Mucosa of stomach (tissue), 1 donor: ENCODE measurements around the gene PALM3.
A peak's percentile ranks its signal among the peaks of the same experiment; 100 is the strongest.

Experiments
- H3K27me3 ChIP-seq: one replicate; pipeline ENCODE4 v1.7.0; 2013; ENCODE audit warnings: mild to moderate bottlenecking, low read length; ENCODE audit not compliant: control insufficient read depth, insufficient read depth
- H3K36me3 ChIP-seq: one replicate; pipeline ENCODE4 v1.7.0; 2013; ENCODE audit warnings: low read length; ENCODE audit not compliant: control insufficient read depth, insufficient read depth
- H3K4me1 ChIP-seq: one replicate; pipeline ENCODE4 v1.7.0; 2013; ENCODE audit warnings: mild to moderate bottlenecking, low read length; ENCODE audit not compliant: control insufficient read depth, insufficient read depth
- H3K4me3 ChIP-seq: one replicate; pipeline ENCODE4 v1.7.0; 2013; ENCODE audit warnings: low read length
- H3K9ac ChIP-seq: one replicate; pipeline ENCODE4 v1.7.0; 2013; ENCODE audit warnings: mild to moderate bottlenecking, low read length, moderate library complexity
- H3K9me3 ChIP-seq: one replicate; pipeline ENCODE4 v1.7.0; 2013; ENCODE audit warnings: mild to moderate bottlenecking, low read length, moderate library complexity; ENCODE audit not compliant: control insufficient read depth
- donor health status: Pancreatic carcinoma.

The PALM3 gene

DNA sequence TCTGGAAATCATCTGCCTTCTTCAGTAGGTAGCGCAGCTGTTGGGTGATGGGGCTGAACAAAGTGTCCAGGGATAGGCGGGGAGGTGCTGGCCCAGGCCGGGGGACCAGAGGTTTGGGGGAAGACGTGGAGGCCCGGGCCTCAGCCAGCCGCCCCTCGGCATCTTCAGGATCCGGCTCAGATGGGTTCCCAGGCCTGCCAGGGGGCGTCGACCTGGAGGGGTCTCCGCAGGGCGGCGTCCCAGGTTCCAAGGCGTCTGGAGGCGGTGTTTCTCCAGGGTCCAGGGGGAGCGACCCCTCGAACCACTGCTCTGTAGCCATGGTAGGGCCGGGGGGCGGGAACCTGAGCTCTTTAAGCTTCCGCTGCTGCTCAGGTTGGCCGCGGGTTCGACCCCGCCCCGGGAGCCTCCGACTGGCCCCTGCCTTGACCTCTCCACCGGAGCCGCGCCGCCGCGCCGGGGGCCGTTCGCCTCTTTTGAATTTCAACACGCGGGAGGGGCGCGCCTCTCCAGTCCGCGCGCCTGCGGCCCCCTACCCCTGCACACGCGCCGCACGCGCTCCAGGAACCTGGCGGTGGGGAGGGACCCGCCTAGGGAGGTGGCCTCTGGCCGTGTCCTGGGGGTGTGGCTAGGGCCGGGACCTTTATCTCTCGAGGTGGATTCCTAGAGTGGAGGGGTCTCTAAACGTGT lies 23.6 kb upstream of the PALM3 start, which contains the start of gene C19orf67:
C19orf67 (minus strand) TSS at position 475 of the 687 bp plus-strand sequence; CDS start at position 319, 156 bp downstream.
- Histone ChIP-seq H3K9ac (peak within 1 kb of the TSS; percentile 34), H3K4me3 (no peak within 1 kb of the TSS), H3K27me3 (no peaks in the 10 kb centered on the region), H3K36me3 (no peaks in the 10 kb centered on the region), H3K9me3 (no peaks in the 10 kb centered on the region), H3K4me1 (peaks cover 38% of the 10 kb centered on the region)

DNA sequence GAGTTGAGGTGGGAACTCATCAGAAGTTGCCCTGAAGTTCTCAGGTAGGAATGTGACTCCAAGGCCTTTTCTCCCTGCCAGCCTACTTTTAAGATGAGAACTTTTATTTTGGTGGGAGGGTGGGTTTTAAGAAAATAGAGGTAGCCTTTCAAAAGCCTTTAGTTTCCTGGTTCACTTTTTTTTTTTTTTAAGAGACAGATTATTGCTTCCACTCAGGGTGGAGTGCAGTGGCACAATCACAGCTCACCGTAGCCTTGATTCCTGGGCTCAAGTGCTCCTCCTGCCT lies 20.7 kb upstream of the PALM3 start:
- no peaks in the 10 kb centered on the region for H3K36me3 ChIP-seq
- H3K27me3 ChIP-seq = no peaks in the 10 kb centered on the region
- peaks cover 38% of the 10 kb centered on the region for H3K4me1 ChIP-seq
- peak overlapping the region; percentile 67 for H3K4me3 ChIP-seq
- peak overlapping the region; percentile 96 for H3K9ac ChIP-seq
- no peaks in the 10 kb centered on the region for H3K9me3 ChIP-seq

DNA sequence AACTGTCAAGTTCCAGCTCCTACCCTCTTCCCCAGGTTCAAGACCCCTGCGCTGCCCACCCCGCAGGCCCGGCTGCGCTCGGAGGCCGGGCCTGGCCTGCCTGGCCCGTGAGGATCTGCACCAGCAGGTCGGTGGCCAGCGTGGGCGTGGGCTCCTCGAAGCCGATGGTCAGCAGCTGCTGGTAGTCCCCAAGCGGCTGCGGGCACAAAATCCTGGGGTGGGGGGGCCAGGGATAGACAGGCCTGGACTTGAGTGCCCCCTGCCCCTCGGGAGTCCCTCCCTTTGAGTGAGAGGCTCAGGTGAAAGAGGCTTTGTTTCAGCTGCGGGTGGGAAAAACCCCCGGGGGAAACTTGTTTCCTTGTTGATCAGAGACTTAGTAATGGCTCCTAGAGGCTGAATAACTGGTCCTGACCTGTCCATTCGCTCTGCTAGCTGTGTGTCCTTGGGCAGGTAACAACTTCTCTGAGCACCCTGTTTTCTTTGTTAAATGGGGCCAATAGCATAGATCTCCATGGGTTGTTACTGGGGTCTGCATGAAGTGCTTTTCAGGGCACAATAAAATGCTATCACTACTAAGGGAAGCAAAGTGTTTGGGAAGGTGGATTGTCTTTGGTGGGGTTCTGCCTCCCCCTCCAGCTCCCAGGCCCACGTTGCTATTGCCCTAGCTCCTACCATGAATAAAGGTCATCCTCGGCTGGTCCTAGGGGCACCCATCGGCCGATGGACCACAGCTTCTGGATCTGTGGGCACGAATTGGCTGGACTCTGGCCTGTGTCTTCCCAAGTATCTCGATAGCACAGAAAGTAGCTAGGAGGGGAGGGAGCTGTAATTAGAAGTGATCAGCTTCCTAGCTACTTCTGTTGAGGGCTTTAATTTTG lies 20.2 kb upstream of the PALM3 start:
- peak overlapping the region; percentile 96 for H3K9ac ChIP-seq
- no peaks in the 10 kb centered on the region for H3K27me3 ChIP-seq
- H3K9me3 ChIP-seq = no peaks in the 10 kb centered on the region
- no peaks in the 10 kb centered on the region for H3K36me3 ChIP-seq
- H3K4me3 ChIP-seq = peak overlapping the region; percentile 67
- H3K4me1 ChIP-seq = peaks cover 38% of the 10 kb centered on the region

DNA sequence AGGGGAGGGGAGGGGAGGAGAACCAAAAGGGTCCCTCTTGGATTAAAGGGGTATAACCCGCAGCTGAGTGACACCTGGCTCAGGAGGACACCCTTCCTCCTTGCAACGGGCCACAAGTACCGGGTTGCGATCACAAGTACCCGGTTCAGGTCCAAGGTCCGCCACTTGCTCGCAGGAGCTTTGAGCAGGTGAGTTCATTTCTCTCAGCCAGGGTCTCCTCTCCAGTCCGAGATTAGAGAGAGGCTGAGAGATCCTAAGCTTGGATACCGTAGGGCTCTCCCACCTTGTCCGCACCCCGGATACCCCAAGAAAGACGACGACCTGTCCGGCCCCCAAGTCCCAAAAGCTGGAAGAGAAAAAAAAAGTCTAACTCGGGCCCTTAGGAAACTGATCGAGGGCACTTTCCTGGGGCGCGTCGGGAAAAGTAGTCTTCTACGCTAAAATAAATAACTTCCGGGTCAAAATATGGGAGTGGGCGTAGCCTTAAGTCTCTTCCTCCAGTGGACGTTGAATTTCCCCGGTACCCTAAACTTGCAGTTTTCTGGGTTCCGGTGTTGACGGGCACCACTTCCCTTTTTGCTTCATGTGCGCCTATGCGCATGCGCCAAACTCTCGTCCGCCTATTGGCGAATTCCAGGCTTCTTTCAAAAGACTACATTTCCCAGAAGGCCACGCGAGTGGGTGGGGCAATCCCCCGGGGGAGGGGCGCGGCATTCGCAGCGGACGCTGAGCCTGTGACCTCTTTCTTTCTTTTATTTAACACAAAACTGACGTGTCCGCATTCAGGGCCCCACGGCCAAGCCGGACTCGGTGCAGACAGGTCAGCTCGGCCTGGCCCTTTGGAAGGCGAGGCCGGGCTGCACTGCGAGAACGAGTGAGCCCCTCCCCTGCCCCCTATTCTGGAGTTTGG lies 19.3 kb upstream of the PALM3 start:
- Histone ChIP-seq H3K4me3 (peak overlapping the region; percentile 67), H3K9me3 (no peaks in the 10 kb centered on the region), H3K9ac (peak overlapping the region; percentile 96), H3K36me3 (no peaks in the 10 kb centered on the region), H3K4me1 (peaks cover 38% of the 10 kb centered on the region), H3K27me3 (no peaks in the 10 kb centered on the region)

DNA sequence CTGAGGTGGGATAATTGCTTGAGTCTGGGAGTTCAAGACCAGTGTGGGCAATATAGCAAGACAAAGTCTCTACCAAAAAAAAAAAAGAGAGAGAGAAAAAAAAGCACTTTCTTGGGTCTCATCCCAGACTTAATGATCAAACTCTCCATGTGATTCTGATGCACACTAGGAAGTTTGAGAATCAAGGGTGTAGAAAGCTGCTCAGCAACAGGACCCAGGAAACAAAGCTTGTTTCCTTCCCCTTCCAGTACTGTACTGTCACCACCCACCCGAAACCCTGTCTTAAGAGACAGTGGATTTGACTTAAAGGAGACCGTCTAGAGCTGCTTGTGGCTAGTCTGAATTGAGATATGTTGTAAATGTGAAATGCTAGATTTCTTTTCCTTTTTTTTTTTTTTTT lies 16.5 kb upstream of the PALM3 start:
- Histone ChIP-seq H3K9me3 (no peaks in the 10 kb centered on the region), H3K36me3 (no peaks in the 10 kb centered on the region), H3K4me1 (peaks cover 40% of the 10 kb centered on the region), H3K27me3 (no peaks in the 10 kb centered on the region), H3K4me3 (no peak overlapping the region), H3K9ac (no peak overlapping the region)

DNA sequence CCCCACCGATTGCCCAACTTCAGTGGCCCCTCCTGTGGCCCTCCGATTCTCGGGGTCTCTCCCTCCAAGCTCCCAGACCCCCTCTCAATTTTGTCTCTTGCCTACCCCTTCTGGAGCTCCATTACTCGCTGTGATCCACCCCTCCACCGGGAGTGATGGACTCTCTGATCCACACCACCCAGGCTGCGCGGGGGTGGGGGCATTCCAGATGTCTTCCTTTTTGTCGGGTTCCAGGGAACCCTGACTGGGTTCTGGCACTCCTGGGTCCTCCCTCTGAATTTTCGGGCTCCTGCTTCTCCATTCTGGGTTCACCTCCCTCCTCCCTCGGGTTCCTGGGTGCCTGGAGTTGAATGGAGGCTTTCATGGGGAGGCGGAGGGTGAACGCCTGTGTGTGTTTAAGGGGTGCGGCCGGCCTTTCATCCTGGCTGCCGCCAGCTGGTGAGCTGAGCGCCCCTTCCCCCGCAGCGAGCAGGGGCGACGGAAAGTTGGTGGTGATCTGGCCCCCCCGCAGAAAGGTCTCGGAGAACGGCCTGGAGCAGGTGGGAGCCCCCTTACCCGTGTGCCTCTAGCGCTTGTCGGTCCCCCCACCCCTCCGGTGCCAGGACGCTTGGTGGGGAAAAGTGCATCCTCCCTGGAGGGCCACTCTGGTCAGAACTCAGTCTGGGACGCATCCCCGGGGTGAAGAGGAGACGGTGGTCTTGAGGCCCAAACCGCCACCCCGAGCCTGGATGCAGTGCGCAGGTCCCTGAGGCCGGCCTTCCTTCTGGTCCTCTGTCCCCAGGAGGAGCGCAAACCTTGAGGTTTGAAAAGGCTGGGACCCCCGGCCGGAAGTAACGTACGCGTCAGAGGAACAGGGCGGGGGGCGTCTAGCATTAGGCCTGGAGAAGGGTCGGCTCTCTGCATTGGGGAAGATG lies 12.3 kb upstream of the PALM3 start:
- Histone ChIP-seq H3K4me3 (peak overlapping the region; percentile 74), H3K9me3 (no peaks in the 10 kb centered on the region), H3K36me3 (no peaks in the 10 kb centered on the region), H3K27me3 (no peaks in the 10 kb centered on the region), H3K9ac (peak overlapping the region; percentile 98), H3K4me1 (peaks cover 25% of the 10 kb centered on the region)

DNA sequence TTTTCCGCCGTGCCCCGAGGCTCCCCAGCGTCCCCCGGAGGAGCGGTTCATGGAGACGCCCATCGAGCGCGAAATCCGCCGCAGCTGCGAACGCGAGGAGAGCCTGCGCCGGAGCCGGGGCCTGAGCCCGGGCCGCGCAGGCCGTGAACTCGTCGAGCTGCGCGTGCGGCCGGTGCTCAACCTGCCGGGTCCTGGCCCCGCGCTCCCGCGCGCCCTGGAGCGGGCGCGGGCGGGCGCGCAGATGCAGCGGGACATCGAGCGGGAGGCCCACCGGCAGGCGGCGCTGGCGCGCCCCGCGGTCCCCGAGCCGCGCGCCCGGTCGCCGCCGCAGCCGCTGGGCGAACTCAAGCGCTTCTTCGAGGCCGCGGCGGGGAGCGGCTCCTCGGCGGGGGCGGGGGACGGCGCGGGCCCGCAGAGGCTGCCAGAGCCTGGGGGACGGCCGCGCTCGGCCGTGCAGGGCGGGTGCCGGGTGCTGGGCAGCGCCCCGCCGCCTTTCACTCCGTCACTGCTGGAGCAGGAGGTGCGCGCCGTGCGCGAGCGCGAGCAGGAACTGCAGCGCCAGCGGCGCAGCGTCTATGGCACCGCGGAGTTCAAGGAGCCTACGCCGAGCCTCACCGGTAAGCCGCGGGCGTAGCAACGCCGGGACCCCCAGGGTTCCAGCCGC lies 11.5 kb upstream of the PALM3 start:
- Histone ChIP-seq H3K36me3 (no peaks in the 10 kb centered on the region), H3K4me1 (peaks cover 25% of the 10 kb centered on the region), H3K4me3 (peak overlapping the region; percentile 74), H3K27me3 (no peaks in the 10 kb centered on the region), H3K9me3 (no peaks in the 10 kb centered on the region), H3K9ac (peak overlapping the region; percentile 98)

DNA sequence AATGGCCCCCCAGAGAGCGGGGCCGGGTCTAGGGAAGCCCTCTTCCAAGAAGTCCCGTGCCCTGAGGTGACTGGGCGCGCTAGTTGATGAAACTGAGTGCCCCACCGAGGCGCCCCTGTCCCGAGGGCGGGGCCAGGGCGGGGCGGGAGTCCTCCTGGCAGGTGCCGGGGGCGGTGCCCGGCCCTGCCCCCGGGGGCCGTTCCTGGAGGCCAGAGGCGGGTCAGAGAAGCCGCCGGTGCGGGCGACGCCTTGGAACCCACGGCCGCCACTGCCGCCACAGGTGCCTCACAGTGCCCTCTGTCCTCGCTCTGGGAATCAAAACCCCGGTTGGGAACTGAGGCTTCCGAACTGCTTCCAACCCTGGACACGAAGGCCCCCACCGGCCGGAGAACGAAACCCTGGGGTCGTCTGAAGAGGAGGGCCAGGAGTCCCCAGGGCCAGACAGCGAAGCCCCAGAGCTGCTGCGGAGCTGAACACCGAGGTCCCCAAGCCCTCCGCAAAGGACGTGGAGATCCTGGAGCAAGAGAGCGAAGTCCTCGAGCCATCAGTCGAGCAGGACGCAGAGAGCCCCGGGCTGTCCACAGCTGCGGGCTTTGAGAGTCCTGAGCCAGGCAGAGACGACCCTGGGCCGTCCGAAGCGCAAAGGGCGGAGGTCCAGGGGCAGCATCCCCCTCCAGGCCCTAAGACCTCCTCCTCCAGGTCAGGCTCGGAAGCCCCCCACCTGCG lies 10.8 kb upstream of the PALM3 start, which contains the start of gene MISP3:
MISP3 (plus strand) TSS at position 252 of the 726 bp plus-strand sequence. CDS start 524 bp downstream, outside the sequence.
- H3K9ac ChIP-seq = peak within 1 kb of the TSS; percentile 98
- no peaks in the 10 kb centered on the region for H3K27me3 ChIP-seq
- H3K36me3 ChIP-seq = no peaks in the 10 kb centered on the region
- H3K4me1 ChIP-seq = peaks cover 25% of the 10 kb centered on the region
- peak within 1 kb of the TSS; percentile 74 for H3K4me3 ChIP-seq
- H3K9me3 ChIP-seq = no peaks in the 10 kb centered on the region

DNA sequence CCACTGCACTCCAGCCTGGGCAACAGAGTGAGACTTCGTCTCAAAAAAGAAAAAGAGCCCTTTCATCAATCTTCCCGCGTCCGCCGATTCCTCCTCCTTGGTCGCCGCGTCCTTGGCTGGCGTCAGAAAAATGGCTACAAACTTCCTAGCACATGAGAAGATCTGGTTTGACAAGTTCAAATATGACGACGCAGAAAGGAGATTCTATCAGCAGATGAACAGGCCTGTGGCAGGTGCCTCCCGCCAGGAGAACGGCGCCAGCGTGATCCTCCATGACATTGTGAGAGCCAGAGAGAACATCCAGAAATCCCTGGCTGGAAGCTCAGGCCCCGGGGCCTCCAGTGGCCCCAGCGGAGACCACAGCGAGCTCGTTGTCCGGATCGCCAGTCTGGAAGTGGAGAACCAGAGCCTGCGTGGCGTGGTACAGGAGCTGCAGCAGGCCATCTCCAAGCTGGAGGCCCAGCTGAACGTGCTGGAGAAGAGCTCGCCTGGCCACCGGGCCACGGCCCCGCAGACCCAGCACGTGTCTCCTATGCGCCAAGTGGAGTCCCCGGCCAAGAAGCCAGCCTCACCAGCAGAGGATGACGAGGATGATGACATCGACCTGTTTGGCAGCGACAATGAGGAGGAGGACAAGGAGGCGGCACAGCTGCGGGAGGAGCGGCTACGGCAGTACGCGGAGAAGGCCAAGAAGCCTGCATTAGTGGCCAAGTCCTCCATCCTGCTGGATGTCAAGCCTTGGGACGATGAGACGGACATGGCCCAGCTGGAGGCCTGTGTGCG lies 8.6 kb upstream of the PALM3 start:
- Histone ChIP-seq H3K36me3 (no peaks in the 10 kb centered on the region), H3K4me3 (no peak overlapping the region), H3K27me3 (no peaks in the 10 kb centered on the region), H3K9me3 (no peaks in the 10 kb centered on the region), H3K4me1 (peaks cover 18% of the 10 kb centered on the region), H3K9ac (no peak overlapping the region)

DNA sequence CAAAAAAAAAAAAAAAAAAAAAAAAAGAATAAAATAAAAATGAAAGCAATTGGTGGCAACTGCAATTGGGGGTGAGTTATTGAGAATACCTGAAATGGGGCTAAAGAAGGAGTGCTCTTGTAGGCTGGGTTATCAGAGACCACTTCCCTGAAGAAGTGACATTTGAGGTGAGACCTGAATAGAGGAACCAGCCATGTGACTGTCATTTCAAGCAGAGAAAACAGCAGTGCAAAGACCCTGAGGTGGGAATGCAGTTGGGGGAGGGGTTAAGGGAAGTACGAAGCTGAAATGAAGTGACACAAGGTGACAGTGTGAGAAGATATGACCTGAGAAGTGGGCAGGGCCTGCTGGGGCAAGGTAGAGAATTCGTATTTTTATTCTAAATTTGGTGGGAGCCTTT lies 4.3 kb upstream of the PALM3 start:
- Histone ChIP-seq H3K36me3 (no peaks in the 10 kb centered on the region), H3K9ac (no peak overlapping the region), H3K27me3 (peaks cover 5% of the 10 kb centered on the region), H3K4me1 (peaks cover 7% of the 10 kb centered on the region), H3K4me3 (no peak overlapping the region), H3K9me3 (no peaks in the 10 kb centered on the region)
